Activated CD4-positive, CD25-positive, alpha-beta regulatory T cell treated with anti-CD3 and anti-CD28 coated beads, Interleukin-2, amount 50 U/mL, for 72 hours (primary cell): ENCODE data around the gene AMDHD2.

Source experiments
- DNase-seq: peaks from one replicate; pipeline ENCODE4 v3.0.0; 2021

The AMDHD2 gene

DNA sequence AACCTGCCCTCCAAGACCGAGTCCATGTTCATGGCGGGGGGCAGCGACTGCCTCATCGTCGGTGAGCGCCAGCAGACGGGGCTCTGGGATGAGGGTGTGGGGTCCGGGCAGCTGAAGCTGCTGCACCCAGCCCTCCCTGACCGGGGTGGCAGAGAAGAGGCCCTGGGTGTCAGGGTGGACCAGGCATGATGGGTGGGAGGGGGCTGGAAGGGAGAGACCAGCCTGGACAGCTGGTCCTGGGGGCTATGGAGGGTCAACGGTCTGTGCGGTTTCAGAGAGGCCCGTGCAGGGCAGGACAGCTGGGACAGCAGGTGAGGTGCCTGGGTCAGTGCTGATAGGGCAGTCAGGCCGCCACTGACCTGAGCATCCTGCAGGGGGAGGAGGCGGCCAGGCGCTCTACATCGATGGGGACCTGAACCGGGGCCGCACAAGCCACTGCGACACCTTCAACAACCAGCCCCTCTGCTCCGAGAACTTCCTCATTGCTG is 19.7 kb upstream of the AMDHD2 start:
- no peak for DNase-seq

DNA sequence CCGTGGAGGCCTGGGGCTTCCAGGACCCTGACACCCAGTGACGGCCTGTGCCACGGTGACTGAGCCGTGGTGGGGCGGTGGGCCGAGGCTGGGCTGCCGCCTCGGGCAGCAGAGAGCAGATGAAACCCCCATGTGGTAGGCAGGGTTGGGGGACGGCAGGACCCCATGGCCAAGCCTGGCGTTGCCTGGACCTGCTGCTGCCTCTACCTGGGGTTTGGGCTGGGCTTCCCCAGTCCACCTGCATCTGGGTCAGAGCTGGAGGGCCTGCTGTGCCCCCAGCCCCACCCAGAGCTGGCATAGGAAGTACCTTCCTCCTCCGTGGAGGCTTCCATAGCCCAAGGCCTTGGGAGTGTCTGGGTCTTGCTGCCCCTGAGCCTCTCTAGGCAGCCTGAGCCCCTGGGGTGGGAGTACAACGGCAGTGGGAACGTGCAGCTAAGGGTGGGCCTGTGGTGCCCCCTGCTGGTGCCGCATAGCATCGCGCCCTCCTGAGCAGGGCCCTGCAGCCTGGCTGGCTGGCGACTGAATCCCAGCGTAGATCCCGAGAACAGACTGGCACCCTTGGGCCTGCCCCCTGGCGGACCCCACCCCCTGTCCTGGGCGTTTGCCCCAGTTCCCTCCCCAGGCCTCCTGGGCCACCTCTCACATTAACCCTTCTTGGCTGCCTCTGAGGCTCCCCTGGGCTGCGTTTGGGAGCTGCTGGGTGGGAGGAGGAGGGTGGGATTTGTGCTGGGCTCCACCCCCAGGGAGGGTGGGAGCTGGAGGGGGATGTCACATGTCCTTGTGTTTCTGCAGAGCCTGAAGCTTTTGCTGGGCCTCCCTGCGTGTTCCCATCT is 19.0 kb upstream of the AMDHD2 start:
- DNase-seq, result peak; percentile 83

DNA sequence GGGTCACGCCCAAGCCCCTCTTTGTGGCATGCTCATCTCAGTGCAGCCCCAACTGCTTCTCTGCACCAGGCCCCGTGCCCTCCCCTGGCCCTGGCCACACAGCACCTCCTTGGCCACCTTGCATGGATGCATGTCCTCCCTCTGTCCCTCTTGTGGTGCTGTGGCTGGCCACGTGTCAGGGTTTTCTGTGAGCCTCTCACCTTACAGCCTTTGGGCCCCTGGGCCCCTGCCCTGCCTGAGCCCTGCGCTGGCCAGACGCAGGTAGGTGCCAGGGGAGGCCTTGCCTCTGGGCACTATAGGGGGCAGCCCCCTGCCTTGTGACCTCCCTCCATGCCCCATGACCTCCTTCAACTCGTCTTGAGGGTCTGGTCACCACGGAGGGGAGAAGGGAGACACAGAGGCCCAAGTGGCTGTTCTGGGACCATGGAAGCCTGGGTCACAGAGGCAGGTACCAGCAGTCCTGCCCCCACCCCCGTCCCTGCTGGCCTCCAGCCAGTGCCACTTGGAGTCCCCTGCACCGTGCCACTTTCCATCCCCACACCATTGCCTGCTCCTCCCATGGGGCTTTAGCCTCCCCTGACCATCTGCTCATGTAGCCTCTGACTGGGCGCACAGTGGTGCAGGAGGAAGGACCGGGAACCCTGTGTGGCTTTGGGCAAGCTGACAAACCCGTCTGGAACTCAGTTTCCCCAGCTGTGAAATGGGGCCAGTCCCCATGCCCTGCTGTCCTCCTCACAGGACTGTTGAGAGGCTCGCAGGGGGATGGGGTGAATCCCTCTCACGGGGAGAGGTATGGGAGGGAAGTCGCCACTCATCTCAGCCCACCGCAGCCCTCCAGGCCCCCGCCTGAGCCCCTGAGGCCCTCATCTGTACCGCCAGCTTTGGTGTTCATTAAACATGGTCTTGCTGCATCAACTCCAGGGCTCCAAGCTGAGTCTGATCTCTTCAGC is 17.9 kb upstream of the AMDHD2 start:
- no peak for DNase-seq

DNA sequence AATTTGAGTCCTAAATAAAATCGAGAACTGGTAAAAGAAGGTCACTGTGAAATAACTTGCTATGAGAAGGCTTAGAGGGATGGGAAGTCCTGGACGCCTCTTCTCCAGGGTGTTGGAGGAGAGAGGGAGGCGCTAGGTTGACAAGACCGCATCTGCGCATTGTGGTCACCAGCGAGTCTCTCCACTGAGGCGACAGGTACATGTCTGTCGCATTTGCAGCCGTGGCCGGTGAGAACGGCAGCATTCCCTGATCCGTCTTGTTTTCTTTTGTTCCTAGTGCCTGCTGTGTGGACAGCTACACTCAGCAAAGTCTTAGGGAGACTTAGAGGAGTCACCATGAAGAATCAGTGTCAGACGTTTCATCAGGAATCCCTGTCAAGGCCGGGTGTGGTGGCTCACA is 14.5 kb upstream of the AMDHD2 start:
- no peak for DNase-seq

DNA sequence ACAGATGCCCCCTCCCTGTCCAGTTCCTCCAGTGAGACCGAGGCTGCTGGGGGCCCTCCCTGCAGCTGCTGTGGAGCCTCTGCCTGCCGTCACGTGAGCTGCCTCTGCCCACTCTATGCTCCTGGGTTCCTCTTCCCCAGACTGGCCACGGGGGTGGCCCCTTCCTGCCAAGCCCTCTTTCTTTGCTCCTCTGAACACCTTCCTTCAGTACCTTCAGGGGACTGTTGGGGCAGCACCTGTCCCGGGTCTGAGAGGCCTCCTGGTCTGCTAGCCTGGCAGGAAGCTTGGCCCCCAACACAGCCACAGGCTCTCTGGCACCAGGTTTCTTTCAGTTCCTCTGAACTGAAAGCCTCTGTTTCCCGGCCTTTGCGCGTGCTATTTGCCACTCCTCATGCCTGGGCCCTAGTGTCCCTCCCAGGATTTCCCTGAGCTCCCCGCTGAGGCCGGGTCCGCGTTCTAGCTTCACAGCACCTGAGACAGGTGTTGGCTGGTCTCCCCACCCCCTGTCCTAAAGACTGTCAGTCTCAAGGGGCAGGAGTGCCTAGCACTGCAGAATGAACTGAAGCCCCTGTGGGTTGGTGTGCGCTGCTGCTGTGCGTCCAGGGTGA is 13.0 kb upstream of the AMDHD2 start:
- DNase-seq, result no peak

DNA sequence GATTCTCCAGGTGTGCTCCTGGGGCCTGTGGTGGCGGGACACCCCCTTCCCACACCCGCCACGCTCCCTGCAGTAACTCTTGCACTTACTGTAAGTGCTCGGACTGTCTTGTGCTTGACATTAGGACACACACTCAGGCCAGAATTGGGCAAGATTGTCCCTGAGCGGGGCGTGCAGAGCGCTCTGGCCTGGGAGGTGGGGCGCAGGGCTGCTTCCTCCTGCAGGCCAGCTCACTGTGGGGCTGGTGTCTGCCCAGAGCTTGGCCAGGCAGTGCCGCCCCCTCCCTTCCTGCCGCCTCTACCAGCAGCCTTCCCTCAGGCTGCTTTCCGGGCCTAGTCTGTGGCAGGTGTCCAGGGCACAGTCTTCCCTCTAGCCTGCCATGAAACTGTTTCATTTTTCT is 12.5 kb upstream of the AMDHD2 start:
- no peak for DNase-seq

DNA sequence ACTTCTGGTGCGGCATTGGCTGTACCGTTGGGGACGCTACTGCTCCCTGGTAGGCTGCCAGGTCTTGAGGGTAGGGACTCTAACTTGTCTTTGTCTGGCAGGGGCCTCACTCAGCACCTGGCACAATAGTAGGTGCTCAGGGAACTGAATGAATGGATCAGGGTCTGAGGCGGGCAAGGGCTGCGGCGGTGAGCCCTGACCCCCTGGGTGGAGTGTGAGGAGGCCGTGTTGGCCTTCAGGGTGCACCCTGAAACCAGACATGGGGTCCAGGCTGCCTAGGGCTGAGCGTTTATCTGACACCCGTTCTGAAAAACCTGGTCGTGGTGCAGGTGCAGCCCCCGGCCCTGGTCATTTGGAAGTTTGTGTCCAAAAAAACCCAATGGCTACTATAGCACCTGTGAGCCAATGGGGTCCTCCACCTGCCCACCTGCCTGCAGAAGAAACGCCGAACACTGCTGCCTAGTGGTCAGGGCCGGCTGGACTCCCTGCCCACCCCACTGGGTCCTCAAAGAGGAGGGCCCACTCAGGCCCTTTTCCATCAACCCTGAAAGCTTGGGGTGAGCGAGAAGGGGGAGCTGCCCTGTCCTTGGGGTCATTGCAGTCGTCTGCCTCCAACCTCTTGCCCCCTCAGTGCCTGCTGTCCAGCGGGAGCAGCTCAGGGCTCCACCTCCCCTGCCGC is 11.3 kb upstream of the AMDHD2 start:
- no peak for DNase-seq

DNA sequence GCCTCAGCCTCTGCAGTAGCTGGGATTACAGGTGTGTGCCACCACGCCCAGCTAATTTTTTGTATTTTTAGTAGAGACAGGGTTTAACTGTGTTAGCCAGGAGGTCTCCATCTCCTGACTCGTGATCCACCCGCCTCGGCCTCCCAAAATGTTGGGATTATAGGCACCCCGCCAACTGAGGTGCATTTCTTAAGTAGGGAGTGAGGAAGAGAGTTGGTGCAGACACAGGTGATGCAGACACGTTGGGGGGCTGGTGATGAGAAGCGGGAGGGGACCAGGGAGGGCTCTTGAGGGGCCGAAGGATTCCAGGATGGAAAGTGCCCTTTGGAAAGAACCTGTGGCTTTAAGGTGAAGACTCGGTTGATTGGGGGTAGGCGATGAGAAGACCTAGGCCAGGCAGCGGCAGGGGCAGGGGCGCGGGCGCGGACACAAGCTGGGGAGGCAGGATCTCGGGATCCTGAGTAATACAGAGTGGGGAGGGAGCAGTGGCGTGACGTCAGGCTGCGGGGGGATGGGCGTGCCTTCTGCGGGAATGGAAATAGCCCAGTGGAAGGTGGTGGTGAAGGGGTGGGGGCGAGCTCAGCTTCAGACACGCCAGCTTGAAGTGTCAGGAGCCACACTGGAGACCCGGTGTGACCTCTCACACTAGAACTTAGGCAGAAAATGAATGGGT is 8.9 kb upstream of the AMDHD2 start:
- DNase-seq, result no peak

DNA sequence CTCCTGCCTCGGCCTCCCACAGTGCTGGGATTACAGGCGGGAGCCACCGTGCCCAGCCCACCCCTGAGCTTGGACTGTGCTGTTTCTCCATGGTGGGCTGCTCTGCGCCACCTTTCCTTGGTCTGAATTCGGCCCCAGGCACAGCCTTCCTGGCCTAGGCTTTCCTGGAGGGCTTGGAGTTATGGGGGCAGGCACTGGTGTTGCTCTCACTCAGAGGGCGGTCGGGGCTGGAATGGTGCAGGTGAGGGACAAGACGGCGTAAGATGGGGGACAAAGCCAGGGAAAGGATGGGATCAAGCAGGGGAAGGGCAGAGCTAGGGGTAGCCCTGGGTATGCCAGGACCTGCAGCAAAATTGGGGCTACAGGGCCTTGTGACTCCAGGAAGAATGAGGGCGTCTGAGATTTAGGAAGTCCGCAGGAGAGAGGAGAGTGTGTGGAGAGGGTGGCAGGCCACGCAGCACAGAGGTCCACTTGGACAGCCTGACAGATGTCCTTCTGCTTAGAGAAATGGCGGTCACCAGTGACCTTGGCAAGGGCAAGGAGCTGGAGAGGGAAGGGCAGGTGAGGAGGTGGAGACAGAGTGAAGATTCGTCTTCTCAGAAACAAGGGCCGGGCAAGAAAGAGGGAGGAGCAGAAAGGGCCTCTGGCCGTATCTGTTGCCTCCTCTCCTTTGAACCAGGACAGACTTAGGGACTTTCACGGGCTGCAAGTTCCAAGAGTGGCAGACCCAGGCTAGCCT is 8.0 kb upstream of the AMDHD2 start:
- DNase-seq, result no peak

DNA sequence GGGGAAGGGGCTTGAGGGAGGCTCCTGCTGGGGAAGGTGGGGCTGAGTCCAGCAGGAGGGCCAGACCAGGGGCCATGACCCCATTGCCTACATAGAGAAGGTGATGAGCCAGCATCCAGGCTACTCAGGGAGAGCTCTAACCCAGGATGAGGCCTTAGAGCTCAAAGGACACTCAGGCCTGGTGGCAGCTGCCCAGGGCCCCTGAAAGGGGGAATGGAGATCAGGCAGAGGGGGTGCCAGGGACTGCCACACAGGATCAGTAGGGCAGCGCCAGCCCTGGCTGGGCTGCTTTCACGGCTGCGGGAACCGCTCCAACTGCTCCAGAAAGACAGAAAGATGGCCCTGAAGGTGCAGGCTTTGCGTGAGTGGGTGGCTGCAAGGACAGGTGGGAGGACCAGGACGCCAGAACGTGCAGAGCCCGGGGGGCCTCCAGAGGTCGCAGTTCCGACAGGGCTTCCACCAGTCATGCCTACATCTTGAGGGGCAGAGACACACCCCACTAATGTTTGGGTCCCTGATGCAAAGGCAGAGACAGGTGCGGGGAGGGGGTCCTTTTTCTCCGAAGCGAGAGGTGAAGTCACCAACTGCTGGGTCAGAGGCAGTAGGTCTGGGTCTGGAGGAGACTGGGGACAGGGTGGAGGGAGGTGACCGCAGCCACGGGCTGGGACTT is 7.3 kb upstream of the AMDHD2 start:
- no peak for DNase-seq

DNA sequence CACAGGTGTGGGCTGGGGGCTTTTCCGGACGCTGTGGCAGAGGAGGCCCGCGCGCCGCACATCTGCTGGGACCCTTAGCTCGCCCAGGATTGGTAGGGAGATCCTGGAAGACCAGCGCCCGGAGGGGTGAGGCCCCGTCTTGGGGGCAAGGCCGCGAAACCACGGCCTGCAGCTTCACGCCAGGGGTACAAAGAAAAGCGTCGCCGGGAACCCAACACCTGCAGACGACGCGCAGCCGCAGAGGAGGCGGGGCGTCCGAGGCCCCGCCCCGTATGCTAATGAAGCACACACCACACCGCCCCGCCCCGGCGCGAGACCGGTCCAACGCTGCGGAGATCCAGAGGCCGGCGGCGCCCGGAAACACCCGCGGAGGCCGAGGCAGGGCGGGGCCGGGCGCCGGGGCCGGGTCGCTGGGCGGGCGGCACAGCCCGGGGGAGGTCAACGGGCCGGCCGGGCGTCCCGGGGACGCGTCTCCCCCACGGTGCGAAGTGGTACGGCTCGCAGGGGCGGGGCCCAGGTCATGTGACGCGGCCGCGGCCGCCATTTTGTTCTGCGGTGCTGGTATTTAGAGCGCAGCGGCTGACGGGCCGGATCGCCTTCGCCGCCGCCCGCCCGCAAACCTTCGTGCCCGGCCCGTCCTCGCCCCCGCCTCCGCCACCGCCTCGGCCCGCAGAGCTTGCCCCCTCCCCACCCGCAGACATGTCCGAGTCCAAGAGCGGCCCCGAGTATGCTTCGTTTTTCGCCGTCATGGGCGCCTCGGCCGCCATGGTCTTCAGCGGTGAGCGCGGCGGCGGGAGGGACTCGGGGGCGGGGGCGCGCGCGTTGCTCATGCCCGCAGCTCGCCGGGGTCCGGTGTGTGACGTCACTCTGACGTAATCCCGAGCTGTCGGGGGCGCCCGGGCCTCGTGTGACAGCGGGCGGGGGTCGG is 6.5 kb upstream of the AMDHD2 start, which contains the start of gene ATP6V0C:
Gene ATP6V0C, plus strand, starts transcription at position 548 of the 928 bp plus-strand sequence. Its CDS starts 152 bp downstream, at position 700.
- peak; percentile 91 for DNase-seq

DNA sequence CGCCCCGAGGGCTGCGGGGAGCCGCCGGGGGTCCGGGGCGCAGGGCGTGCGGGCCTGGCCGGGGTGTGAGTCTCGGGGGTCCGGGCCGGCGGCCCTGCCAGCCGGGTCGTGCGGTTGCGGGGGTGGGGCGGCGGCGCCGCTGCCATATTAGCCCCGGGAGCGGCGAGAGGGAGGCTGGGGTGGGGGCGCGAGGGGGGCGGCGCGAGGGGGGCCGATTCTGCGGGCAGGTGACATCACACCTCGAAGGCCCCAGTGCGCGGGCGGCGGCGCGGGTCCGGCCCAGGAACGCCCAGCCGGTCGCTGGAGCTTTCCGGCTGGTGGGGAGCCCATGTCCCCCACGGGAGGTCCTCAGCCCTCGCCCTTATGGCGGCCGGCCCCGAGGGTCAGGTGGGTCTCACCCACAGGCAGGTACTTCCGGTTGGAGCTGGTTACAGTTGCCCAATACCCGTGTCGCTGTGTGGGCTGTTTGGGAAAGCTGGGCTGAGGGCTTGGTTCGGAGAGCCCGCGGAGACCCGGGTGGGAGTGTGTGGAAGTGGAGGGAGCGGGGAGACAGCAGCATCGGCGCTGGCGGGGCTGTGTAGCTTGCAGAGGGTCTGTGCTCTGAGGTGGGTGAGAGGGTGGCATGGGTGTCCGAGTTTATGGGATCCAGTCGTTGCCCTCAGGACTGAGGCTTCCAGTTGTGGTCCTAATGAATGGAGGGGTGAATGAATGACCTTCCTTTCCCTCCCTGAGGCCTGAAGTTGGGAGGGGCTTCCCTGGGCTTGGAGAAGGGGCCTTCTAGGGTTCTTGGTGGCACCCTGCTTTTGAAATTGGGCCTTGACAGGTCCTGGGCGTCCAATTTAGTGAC is 5.6 kb upstream of the AMDHD2 start:
- peak; percentile 51 for DNase-seq

DNA sequence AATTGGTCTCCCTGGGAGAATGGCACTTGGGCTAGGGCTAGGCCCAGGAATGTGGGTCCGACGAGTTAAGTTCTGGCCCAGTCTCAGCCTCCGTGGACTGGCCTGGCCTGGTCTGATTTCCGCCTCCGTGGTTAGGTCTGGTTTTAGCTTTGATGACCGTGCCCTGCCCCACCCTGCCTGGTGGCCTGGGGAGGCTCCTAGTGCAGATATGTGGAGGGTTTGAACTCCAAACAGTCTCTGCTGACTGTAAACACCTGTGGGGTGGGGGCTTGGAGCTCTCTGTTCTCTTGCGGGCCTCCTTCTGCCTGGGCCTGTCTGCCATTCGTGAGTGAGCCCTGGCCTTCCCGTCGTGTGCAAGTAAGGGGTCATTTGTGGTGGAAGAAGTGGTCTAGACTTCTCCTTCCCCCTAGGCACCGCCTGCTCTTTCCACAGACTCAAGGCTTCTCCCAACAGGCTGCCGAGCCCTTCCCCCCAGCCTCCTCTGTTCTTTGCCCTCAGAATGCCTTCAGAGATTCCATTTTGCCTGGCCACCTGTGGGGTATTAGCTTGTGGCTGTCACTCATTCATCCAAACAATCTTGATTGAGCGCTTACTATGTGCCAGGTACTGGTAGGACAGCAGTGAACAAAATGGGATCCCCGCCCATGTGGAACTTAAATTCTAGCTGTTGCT is 4.9 kb upstream of the AMDHD2 start:
- DNase-seq, result no peak

DNA sequence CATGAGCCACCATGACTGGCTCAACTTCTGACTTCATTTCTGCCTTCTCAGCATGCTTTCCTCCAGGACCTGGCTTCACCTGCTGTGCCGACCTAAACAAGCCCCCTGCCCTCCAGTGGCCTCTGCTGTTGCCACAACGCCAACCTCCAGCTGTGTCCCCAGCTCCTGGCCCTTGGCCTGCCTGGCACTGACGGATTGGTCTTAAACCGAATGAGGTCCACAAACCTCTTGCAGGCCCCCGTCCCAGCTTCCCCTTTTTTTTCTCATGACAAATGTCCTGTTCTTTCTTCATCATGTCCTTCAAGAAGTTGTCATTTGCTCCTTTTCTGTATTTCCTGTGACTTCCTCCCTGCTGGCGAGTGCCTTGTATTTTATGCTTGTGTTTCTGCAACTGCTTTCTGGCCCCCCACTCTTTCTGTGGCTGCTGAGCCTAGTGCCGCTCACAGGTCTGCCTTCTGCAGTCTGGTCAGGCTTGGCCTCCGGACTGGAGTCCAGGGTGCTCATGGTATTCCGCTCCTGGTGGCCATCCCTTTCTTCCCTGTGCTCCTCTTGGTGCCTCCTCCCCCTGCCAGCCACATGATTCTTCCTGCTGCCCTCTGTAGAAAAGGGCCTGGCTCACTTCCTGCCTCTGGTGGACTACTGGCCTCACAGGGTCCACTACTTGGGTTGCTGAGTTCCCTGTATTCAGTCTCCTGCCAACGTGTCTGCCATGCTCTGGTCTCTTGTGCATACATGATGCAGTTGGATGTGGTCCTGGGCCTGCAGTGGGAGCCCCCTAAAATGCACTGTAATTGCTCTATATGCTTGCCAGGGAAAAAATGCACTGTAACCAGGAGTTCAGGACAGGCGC is 3.6 kb upstream of the AMDHD2 start:
- no peak for DNase-seq

DNA sequence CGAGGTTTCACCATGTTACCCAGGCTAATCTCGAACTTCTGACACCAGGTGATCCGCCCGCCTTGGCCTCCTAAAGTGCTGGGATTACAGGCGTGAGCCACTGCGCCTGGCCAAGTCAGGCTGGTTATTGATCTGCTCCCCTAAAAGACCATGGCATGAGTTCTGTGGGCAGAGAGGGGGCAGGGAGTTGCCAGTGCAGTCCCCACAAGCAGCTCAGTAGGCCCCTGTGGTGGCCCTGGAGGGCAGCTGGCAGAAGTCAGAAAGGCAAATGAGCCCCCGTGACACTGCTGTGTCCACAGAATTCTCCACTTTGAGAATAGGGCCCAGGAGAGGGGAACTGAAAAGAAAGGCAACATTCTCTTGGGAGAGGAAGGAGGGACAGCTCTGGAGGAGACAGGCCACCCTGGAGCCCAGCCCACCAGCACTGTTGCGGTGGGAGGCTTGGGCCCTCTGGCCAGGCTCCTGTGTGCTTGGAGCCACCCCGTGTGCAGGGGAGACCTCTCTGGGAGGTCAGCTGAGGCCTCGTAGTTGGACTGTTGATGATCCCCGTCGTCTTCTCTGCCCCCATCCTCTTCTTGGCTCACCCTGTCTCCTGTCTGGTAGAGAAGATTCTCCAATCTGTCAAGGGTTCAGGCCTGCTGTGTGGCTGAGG is 2.1 kb upstream of the AMDHD2 start:
- no peak for DNase-seq
